HG02970 (cell line): ENCODE results near the gene PKD1.

Source experiments
- ATAC-seq: cut with Tn5 transposase; IDR thresholded peaks from one replicate; pipeline ENCODE4 v1.9.1; 2021; ENCODE audit warnings: mild to moderate bottlenecking, moderate library complexity, moderate number of reproducible peaks; ENCODE audit not compliant: unreplicated experiment, low FRiP score

Gene PKD1

GRCh38 chr16:2091547-2092255 is 44.0 kb downstream of the PKD1 start:
- no peak for ATAC-seq

GRCh38 chr16:2090777-2091546 is 44.7 kb downstream of the PKD1 start:
- no peak for ATAC-seq

GRCh38 chr16:2090481-2090776 is 45.3 kb downstream of the PKD1 start:
- ATAC-seq, result no peak

GRCh38 chr16:2089706-2090480 is 45.8 kb downstream of the PKD1 start:
- ATAC-seq, result no peak

GRCh38 chr16:2088759-2089358 is 46.8 kb downstream of the PKD1 start:
- no peak for ATAC-seq

GRCh38 chr16:2087748-2088631 is 47.7 kb downstream of the PKD1 start:
- no peak for ATAC-seq

GRCh38 chr16:2086812-2087747 is 48.6 kb downstream of the PKD1 start:
- no peak for ATAC-seq

- no peak for ATAC-seq
These were observed 49.5 kb downstream of the PKD1 start for GRCh38 chr16:2086106-2086742.

- ATAC-seq, result no peak
These were observed 50.0 kb downstream of the PKD1 start for GRCh38 chr16:2085669-2086068.

GRCh38 chr16:2084895-2085625 is 50.6 kb downstream of the PKD1 start:
- no peak for ATAC-seq

GRCh38 chr16:2083876-2084780 is 51.6 kb downstream of the PKD1 start:
- ATAC-seq, result no peak

- no peak for ATAC-seq
These were observed 52.3 kb downstream of the PKD1 start for GRCh38 chr16:2083409-2083808.

- no peak for ATAC-seq
These were observed 52.7 kb downstream of the PKD1 start for GRCh38 chr16:2082983-2083364.

- ATAC-seq, result no peak
These were observed 53.3 kb downstream of the PKD1 start for GRCh38 chr16:2082171-2082982.

GRCh38 chr16:2081201-2082084 is 54.3 kb downstream of the PKD1 start:
- no peak for ATAC-seq
